GM21360 (cell line): ENCODE results near the gene ZNF285.
"Not testable (repeated sequence)": the region's sequence is repeated elsewhere in the genome, so short reads cannot be mapped to it uniquely, and the experiment has no call there.

Source experiments
- ATAC-seq: cut with Tn5 transposase; IDR thresholded peaks from one replicate; pipeline ENCODE4 v1.9.1; 2021; ENCODE audit warnings: mild to moderate bottlenecking, moderate library complexity; ENCODE audit not compliant: unreplicated experiment

The ZNF285 gene

GRCh38 chr19:44401139-44402115 lies at the start of gene ZNF285:
Gene ZNF285, minus strand, starts transcription at chr19:44401608. Its CDS starts 4,395 bp downstream, at chr19:44397213.
- no peak for ATAC-seq

DNA sequence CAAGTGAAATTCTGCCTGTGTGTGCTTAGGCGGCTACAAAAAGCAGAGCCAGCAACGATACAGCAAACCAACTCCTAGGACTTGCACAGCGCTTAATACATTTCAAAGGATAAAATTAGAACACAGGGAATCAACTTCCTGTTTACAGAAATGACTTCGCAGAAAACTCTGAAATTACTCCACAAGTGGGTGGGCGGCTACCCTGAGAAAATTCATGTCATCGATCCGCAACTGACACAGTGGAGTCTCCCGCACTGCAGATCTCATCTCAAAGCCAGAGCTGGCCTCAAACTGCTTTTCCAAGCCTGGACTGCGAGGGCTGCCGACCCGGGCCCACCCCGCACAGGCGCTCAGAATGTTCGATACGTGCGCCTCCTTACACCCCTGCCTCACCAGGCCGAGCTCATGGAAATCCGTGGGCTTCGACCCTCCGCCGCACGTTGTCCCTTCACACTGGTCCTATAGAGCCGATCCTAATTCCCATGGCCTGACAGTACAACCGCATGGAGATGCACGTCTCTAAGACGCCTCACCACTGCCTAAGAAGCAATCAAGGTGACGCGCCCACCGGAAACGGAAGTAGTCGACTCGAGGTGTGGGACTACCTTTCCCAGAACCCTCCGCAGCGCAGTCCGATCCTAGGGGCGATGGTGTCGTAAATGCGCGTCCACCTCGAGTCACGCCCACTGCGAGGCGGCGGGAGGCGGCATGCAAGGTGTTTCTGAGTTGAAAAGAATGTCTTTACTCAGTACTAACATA lies 46.7 kb upstream of the ZNF285 start, which contains the start of gene ZNF229:
TSS of gene ZNF229 (minus strand) at position 557 of the 759 bp plus-strand sequence. CDS start 5,625 bp downstream, outside the sequence.
- ATAC-seq: no peak

DNA sequence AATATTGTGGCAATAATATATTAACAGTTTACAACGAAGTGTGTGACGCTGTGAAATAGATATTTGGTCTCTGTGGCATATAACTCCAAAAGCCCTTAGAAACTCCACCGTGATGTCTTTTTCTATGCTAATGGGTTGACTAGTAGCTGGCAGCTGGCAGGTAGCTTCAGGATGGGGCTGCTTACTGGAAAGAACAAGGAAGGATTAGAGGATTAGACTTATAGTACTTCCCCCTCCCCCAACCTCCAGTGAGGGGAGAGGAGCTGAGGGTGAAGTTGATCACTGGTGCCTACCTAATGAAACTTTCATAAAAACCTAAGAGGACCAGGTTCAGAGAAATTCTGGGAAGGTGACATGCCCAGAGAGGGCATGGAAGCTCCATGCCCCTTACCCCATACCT lies 37.0 kb upstream of the ZNF285 start:
- no peak for ATAC-seq

GRCh38 chr19:44435441-44435840 lies 34.0 kb upstream of the ZNF285 start:
- ATAC-seq: no peak

DNA sequence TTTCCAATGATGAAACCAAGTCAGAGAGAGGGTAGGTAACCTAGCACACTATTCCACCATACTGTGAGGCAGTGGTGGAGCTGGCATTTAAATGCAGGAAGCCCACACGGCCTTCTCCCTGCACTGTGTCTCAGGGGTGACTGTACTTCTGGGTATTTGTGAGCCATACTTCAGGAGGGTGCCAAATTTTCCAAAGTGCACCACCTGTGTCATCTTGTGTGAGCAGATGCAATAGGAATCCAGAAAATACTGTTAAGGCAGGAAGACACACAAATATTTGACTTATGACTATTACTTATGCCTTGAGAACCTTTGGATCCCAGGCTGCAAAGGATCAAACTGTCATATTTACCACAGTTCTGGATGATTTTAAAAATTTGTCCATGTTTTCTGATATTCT lies 29.5 kb upstream of the ZNF285 start:
- no peak for ATAC-seq

GRCh38 chr19:44415553-44415952 lies 14.1 kb upstream of the ZNF285 start:
- not testable (repeated sequence) for ATAC-seq

DNA sequence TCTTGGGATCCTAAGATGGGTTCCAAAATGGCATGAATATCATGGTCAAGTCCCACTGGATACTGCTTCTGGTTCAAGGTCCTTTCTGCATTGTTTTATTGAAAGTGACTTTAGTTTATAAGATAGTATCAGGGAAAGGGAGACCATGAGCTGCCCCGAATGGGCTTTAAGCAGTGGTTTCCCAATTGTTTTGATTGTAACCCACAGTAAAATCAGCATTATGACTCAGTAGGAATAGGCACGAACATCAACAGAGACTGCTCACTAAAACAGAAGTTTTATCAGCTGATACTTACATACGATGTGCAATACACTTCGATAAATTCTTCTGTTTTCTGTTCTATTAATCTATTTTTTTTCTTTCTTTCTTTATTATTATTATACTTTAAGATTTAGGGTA lies 12.1 kb downstream of the ZNF285 start:
- not testable (repeated sequence) for ATAC-seq

DNA sequence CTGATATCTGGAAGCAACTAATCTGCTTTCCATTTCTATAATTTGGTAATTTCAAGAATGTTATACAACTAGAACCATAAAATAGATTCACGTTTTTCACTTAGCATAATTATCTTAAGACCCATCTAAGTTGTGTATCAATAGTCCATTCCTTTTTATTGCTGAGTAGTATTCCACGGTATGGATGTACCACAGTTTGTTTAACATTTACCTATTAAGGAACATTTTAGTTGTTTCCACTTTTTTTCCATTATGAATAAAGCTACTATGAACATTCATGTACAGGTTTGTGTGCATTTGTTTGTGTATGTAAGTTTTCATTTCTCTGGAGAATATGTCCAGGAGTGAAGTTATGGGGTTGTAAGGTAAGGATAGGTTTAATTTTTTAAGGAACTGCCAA lies 26.6 kb downstream of the ZNF285 start:
- no peak for ATAC-seq

- no peak for ATAC-seq
Measured at GRCh38 chr19:44371815-44372480, 29.5 kb downstream of the ZNF285 start.

DNA sequence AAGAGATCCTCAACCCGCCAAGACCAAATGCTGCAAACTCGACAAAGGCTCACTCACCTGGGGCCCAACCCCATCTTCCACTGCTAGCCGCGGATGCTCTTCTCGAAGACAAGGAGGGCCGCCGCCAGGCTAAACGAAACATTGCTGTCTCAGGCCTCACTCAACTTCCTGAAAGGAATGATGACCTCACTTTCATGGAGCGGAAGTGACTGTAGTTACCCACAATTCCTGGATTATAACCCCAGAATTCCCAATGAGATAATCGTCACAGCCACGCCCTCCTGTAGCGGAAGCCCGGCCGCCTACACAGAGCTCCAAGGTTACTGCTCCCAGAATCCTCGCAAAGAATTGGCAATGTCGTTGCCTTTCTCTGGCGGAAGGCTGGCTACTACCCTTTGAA lies 34.4 kb downstream of the ZNF285 start:
- no peak for ATAC-seq

DNA sequence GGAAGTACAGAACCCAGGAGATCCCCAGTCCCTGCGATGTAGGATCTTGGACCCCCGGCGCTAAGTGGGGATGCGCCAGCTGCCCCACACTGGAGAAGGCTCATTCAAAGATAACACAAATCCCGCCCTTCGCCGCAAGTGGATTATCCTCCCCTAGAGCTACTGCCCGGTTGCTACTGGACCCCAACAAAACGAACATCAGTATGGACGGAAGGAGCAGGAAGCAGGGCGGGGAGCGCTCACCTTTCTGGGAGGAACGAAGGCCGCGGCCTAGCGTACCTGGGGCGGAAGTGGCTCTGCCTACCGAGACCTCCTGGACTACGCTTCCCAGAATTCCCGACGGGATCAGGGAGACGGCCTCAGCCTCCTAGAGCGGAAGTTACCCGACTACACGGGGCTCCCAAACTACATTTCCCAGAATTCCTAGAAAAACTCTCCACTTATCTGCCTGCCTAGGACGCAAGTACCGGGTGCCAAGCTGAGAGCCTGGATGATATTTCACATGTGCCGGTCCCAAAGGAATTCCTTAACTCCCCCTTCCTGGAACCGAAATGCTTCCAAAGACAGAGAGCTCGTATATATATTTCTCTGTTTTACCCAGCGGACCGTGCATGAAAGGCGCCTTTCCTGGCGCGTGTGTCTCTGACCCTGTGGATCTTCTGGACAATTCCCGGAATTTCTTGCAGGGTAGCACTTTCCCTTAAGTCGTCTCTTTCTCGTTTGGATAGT lies 44.9 kb downstream of the ZNF285 start, which contains the start of gene ZNF112:
TSS of gene ZNF112 (minus strand) at position 298 of the 729 bp plus-strand sequence. CDS start 16,141 bp downstream, outside the sequence.
- ATAC-seq: no peak

- ATAC-seq: no peak
Measured at GRCh38 chr19:44346556-44346955, 54.9 kb downstream of the ZNF285 start.

GRCh38 chr19:44345959-44346358 lies 55.4 kb downstream of the ZNF285 start:
- no peak for ATAC-seq

DNA sequence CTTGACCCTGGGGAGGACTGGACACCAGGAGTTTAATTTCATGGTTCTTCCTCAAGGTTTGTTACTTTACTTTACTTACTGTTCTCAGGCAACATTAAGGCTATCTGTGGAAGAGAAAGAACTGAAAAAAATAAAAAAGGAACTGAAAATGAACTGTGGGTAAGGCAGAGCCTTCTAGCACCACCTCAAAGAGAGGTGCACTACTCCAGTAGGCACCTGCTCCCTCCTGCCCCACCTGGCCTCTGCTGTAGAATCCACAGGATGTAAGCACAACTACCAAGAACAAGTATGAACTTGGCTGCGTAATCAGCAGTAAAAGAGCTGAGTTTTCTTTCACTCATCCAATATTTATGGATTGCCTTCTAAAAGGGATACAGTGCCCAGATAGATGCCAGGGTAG lies 57.2 kb downstream of the ZNF285 start:
- no peak for ATAC-seq

GRCh38 chr19:44341794-44342193 lies 59.6 kb downstream of the ZNF285 start:
- ATAC-seq: no peak

- ATAC-seq: not testable (repeated sequence)
Measured at GRCh38 chr19:44334639-44335038, 66.8 kb downstream of the ZNF285 start.
